GM23338 (cell line): ENCODE results near the gene OR4F15. TPM values are rescaled to one million over a fixed set of nuclear protein-coding genes. Genes with fewer than 3 reads are reported as not detected.

ENCODE experiments used
- ATAC-seq: fragments of 200-7000 bp; cut with Tn5 transposase; 3 replicates; pipeline ENCODE4 v1.9.1; 2020
- DNase-seq: peaks from one replicate; pipeline ENCODE4 v3.0.0-alpha.2; 2015; ENCODE audit warnings: low spot score
- H2AFZ ChIP-seq: fragments of 200-600 bp; sonication (generic); 2 replicates; pipeline ENCODE4 v1.8.0; 2016; ENCODE audit warnings: antibody characterized with exemption, mild to moderate bottlenecking, moderate library complexity
- H3F3A ChIP-seq: fragments of 200-600 bp; sonication (generic); replicated peaks from 2 replicates; pipeline ENCODE4 v1.8.0; 2017; ENCODE audit warnings: antibody characterized with exemption, mixed run types, low read depth
- H3K27ac ChIP-seq: fragments of 200-600 bp; sonication (generic); 2 replicates; pipeline ENCODE4 v1.6.1; 2016; ENCODE audit warnings: low read depth
- H3K27me3 ChIP-seq: fragments of 200-600 bp; sonication (generic); 2 replicates; pipeline ENCODE4 v1.8.0; 2016; ENCODE audit warnings: mild to moderate bottlenecking, mixed run types, moderate library complexity; ENCODE audit not compliant: insufficient read depth
- H3K36me3 ChIP-seq: fragments of 200-600 bp; sonication (generic); 2 replicates; pipeline ENCODE4 v1.8.0; 2016; ENCODE audit warnings: mild to moderate bottlenecking; ENCODE audit not compliant: insufficient read depth
- H3K4me1 ChIP-seq: fragments of 200-600 bp; sonication (generic); 2 replicates; pipeline ENCODE4 v1.8.0; 2016; ENCODE audit warnings: mild to moderate bottlenecking, moderate library complexity; ENCODE audit not compliant: insufficient read depth
- H3K4me2 ChIP-seq: fragments of 200-600 bp; sonication (generic); 2 replicates; pipeline ENCODE4 v1.7.1; 2017; ENCODE audit warnings: mixed run types
- H3K4me3 ChIP-seq: fragments of 200-600 bp; sonication (generic); 2 replicates; pipeline ENCODE4 v1.6.1; 2016; ENCODE audit warnings: mixed run types
- H3K79me2 ChIP-seq: fragments of 200-600 bp; sonication (generic); replicated peaks from 2 replicates; pipeline ENCODE4 v1.8.0; 2017; ENCODE audit warnings: mild to moderate bottlenecking; ENCODE audit not compliant: insufficient read depth
- H3K9me2 ChIP-seq: fragments of 200-600 bp; sonication (generic); 2 replicates; pipeline ENCODE4 v1.8.0; 2017; ENCODE audit not compliant: insufficient read depth
- H4K20me1 ChIP-seq: fragments of 200-600 bp; sonication (generic); replicated peaks from 2 replicates; pipeline ENCODE4 v1.8.0; 2017; ENCODE audit warnings: mild to moderate bottlenecking; ENCODE audit not compliant: insufficient read depth
- H3K27ac Mint-ChIP-seq: 2 replicates; pipeline ENCODE4 v1.8.0; 2020; ENCODE audit warnings: inconsistent platforms, mild to moderate bottlenecking, moderate library complexity, mixed read lengths
- H3K27me3 Mint-ChIP-seq: 3 replicates; pipeline ENCODE4 v1.8.0; 2022; ENCODE audit warnings: low read depth, mild to moderate bottlenecking, moderate library complexity, mixed read lengths, inconsistent platforms; ENCODE audit not compliant: insufficient read depth, poor library complexity
- H3K36me3 Mint-ChIP-seq: 3 replicates; pipeline ENCODE4 v1.8.0; 2021; ENCODE audit warnings: low read depth, mild to moderate bottlenecking, inconsistent platforms, moderate library complexity, mixed read lengths
- H3K4me1 Mint-ChIP-seq: 3 replicates; pipeline ENCODE4 v1.8.0; 2020; ENCODE audit warnings: mild to moderate bottlenecking, inconsistent platforms, mixed read lengths
- H3K4me3 Mint-ChIP-seq: 3 replicates; pipeline ENCODE4 v1.8.0; 2021; ENCODE audit warnings: moderate library complexity, mild to moderate bottlenecking, inconsistent platforms, mixed read lengths
- H3K9me3 Mint-ChIP-seq: 3 replicates; pipeline ENCODE4 v1.8.0; 2020; ENCODE audit warnings: moderate library complexity, mild to moderate bottlenecking, inconsistent platforms, mixed read lengths
- CREB1 ChIP-seq: fragments of 250-450 bp; sonication (Bioruptor Pico); IDR thresholded peaks from 2 replicates; pipeline ENCODE4 v1.5.0; 2020; ENCODE audit warnings: low read depth, mild to moderate bottlenecking, moderate library complexity
- EZH2 ChIP-seq: fragments of 200-600 bp; sonication (generic); IDR thresholded peaks from one replicate; pipeline ENCODE4 v1.8.0; 2017; ENCODE audit warnings: antibody characterized with exemption, mild to moderate bottlenecking, low read depth; ENCODE audit not compliant: unreplicated experiment
- EZH2phosphoT487 ChIP-seq: fragments of 200-600 bp; sonication (generic); IDR thresholded peaks from one replicate; pipeline ENCODE4 v1.8.1; 2018; ENCODE audit warnings: antibody characterized with exemption; ENCODE audit not compliant: unreplicated experiment
- JUNB ChIP-seq: IDR thresholded peaks from one replicate; pipeline ENCODE4 v1.6.1; 2016; ENCODE audit warnings: antibody characterized with exemption; ENCODE audit not compliant: unreplicated experiment
- NANOG ChIP-seq: IDR thresholded peaks from 2 replicates; pipeline ENCODE4 v1.6.1; 2016; ENCODE audit warnings: antibody characterized with exemption, borderline replicate concordance
- POLR2AphosphoS5 ChIP-seq: IDR thresholded peaks from 2 replicates; pipeline ENCODE4 v1.6.1; 2016; ENCODE audit warnings: antibody characterized with exemption, low read depth
- STAT1 ChIP-seq: IDR thresholded peaks from one replicate; pipeline ENCODE4 v1.6.1; 2016; ENCODE audit warnings: antibody characterized with exemption; ENCODE audit not compliant: unreplicated experiment
- ZNF114 ChIP-seq: fragments of 250-450 bp; sonication (Bioruptor Pico); IDR thresholded peaks from 2 replicates; pipeline ENCODE4 v1.5.0; 2020; ENCODE audit warnings: mild to moderate bottlenecking, moderate library complexity
- polyA plus RNA-seq: library from polyadenylated mRNA; unstranded; fragments of >200 nt; fragmentation: Nextera tagmentation; extraction: Ambion mirVana; gene quantifications from 2 replicates; pipeline ENCODE4 v1.2.1, GENCODE V29; 2016
- small RNA-seq: library from RNA; depleted of rRNA; stranded (forward); fragments of <200 nt; gene quantifications from one replicate; pipeline ENCODE3, GENCODE V24; 2014; ENCODE audit warnings: low replicate concordance
- total RNA-seq: library from RNA; depleted of rRNA; stranded (reverse); fragments of >200 nt; shearing (Covaris generic); gene quantifications from 2 replicates; pipeline ENCODE4 v1.2.3, GENCODE V29; 2014; rRNA removed
- TF ChIP-seq, protein P1 (sequence below): IDR thresholded peaks from 2 replicates; pipeline ENCODE4 v1.6.1; 2016; ENCODE audit warnings: antibody characterized with exemption

Gene OR4F15
- total and polyA plus RNA-seq, 2 experiments from 2014 or later = not detected

DNA sequence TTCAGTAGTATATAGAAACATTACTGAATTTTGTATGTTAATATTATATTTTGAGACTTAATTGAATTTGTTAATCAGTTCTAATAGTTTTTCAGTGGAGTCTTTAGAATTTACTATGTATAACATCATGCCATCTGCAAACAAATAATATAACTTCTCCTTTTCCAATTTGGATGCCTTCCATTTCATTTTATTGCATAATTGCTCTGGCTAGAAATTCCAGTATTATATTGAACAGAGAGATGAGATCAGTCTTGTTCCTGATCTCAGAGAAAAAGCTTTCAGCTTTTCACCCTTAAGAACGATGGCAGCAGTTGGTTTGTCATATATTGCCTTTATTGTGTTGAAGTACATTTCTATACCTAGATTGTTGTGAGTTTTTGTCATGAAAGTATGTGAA, 40.4 kb downstream of the OR4F15 start:
- Histone ChIP-seq H2AFZ (no peak overlapping the region), H4K20me1 (no peaks in the 10 kb centered on the region), H3K4me2 (no peak overlapping the region), H3K27me3 (no peaks in the 10 kb centered on the region), H3K4me1 (no peaks in the 10 kb centered on the region), H3K79me2 (no peaks in the 10 kb centered on the region), H3K4me3 (no peak overlapping the region), H3K9me2 (no peaks in the 10 kb centered on the region), H3K27ac (no peak overlapping the region), H3K36me3 (no peaks in the 10 kb centered on the region), H3F3A (no peaks in the 10 kb centered on the region)
- H3K9me3 Mint-ChIP-seq = no peaks in the 10 kb centered on the region
- H3K36me3 Mint-ChIP-seq = no peaks in the 10 kb centered on the region
- TF ChIP-seq STAT1 (no peak), NANOG (no peak), EZH2 (no peak), POLR2AphosphoS5 (no peak), JUNB (no peak), EZH2phosphoT487 (no peak), CREB1 (CRISPR knock-in tag) (no peak), ZNF114 (CRISPR knock-in tag) (no peak)
- TF ChIP-seq, protein P1, sequence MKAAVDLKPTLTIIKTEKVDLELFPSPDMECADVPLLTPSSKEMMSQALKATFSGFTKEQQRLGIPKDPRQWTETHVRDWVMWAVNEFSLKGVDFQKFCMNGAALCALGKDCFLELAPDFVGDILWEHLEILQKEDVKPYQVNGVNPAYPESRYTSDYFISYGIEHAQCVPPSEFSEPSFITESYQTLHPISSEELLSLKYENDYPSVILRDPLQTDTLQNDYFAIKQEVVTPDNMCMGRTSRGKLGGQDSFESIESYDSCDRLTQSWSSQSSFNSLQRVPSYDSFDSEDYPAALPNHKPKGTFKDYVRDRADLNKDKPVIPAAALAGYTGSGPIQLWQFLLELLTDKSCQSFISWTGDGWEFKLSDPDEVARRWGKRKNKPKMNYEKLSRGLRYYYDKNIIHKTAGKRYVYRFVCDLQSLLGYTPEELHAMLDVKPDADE = no peak
- no peaks in the 10 kb centered on the region for H3K4me1 Mint-ChIP-seq
- no peaks in the 10 kb centered on the region for H3K27me3 Mint-ChIP-seq
- H3K4me3 Mint-ChIP-seq = no peak overlapping the region
- DNase-seq = no peak
- no peak for ATAC-seq
- H3K27ac Mint-ChIP-seq = no peak overlapping the region

Small RNA genes within 50 kb of the gene (small RNA-seq; reads per million reads assigned to genes)
- not detected for gene RN7SL209P

Other genes starting within 250 kb of the OR4F15 start
- 33.9 and 36.6 TPM in 2 replicates for gene TM2D3, start 159.8 kb upstream of the OR4F15 start, total RNA-seq
- 26.2 and 28.7 TPM in 2 replicates for gene TM2D3, start 159.8 kb upstream of the OR4F15 start, polyA plus RNA-seq
- gene TARS3, start 87.7 kb upstream of the OR4F15 start, total RNA-seq = 15.4 and 16.5 TPM in 2 replicates
- 12.7 and 13.0 TPM in 2 replicates for gene TARS3, start 87.7 kb upstream of the OR4F15 start, polyA plus RNA-seq
- gene OR4F6, start 8.7 kb upstream of the OR4F15 start, total RNA-seq = not detected in 2 replicates
- not detected in 2 replicates for gene OR4F6, start 8.7 kb upstream of the OR4F15 start, polyA plus RNA-seq